Neural cell (in vitro differentiated cells): Measurements from ENCODE around the gene RRBP1. TPM values are rescaled to one million over a fixed set of nuclear protein-coding genes. Genes with fewer than 3 reads are reported as not detected.

Experiments
- H2AFZ ChIP-seq: fragments of 200-600, 300-800 bp; sonication (generic), shearing (Covaris generic); 2 replicates; pipeline ENCODE4 v1.6.0; 2014; ENCODE audit warnings: low read depth, mild to moderate bottlenecking, antibody characterized with exemption, low read length, moderate library complexity
- H3F3A ChIP-seq: fragments of 200-600 bp; shearing (Covaris generic); 2 replicates; pipeline ENCODE4 v1.6.1; 2016; ENCODE audit warnings: mild to moderate bottlenecking, moderate library complexity, mixed read lengths, antibody characterized with exemption, low read length; ENCODE audit not compliant: insufficient read depth, poor library complexity, severe bottlenecking
- H3K27ac ChIP-seq: fragments of 200-600, 300-800 bp; sonication (generic), shearing (Covaris generic); 2 replicates; pipeline ENCODE4 v1.5.1; 2014; ENCODE audit warnings: mild to moderate bottlenecking, low read length, moderate library complexity
- H3K27me3 ChIP-seq: fragments of 300-800, 200-600 bp; sonication (generic), shearing (Covaris generic); 2 replicates; pipeline ENCODE4 v1.6.0; 2014; ENCODE audit warnings: mild to moderate bottlenecking, low read depth, low read length, moderate library complexity; ENCODE audit not compliant: insufficient read depth
- H3K36me3 ChIP-seq: fragments of 300-800, 200-600 bp; sonication (generic), shearing (Covaris generic); 2 replicates; pipeline ENCODE4 v1.5.1; 2014; ENCODE audit warnings: mild to moderate bottlenecking, antibody characterized with exemption, low read length, moderate library complexity; ENCODE audit not compliant: insufficient read depth
- H3K4me2 ChIP-seq: fragments of 300-800, 200-600 bp; sonication (generic), shearing (Covaris generic); 2 replicates; pipeline ENCODE4 v1.6.0; 2014; ENCODE audit warnings: mild to moderate bottlenecking, low read length
- H3K4me3 ChIP-seq: fragments of 300-800, 200-600 bp; sonication (generic), shearing (Covaris generic); 2 replicates; pipeline ENCODE4 v1.5.1; 2014; ENCODE audit warnings: mild to moderate bottlenecking, low read length, moderate library complexity
- H3K79me2 ChIP-seq: fragments of 200-600 bp; shearing (Covaris generic); replicated peaks from 2 replicates; pipeline ENCODE4 v1.6.0; 2014; ENCODE audit warnings: mild to moderate bottlenecking, low read length, moderate library complexity; ENCODE audit not compliant: insufficient read depth
- H3K9ac ChIP-seq: fragments of 300-800, 200-600 bp; sonication (generic), shearing (Covaris generic); 2 replicates; pipeline ENCODE4 v1.6.1; 2016; ENCODE audit warnings: mild to moderate bottlenecking, low read length, mixed read lengths
- H3K9me2 ChIP-seq: fragments of 200-600 bp; shearing (Covaris generic); 2 replicates; pipeline ENCODE4 v1.6.1; 2016; ENCODE audit warnings: mild to moderate bottlenecking, low read length, mixed read lengths; ENCODE audit not compliant: insufficient read depth
- H3K9me3 ChIP-seq: fragments of 200-600, 300-800 bp; sonication (generic), shearing (Covaris generic); 2 replicates; pipeline ENCODE4 v1.6.1; 2016; ENCODE audit warnings: mild to moderate bottlenecking, mixed run types, low read length, moderate library complexity, mixed read lengths
- H4K20me1 ChIP-seq: fragments of 200-600 bp; shearing (Covaris generic); 2 replicates; pipeline ENCODE4 v1.6.1; 2016; ENCODE audit warnings: mild to moderate bottlenecking, mixed run types; ENCODE audit not compliant: insufficient read depth
- CTCF ChIP-seq: fragments of 450-650 bp; IDR thresholded peaks from 2 replicates; pipeline ENCODE4 v1.5.1; 2014; ENCODE audit warnings: antibody characterized with exemption, mild to moderate bottlenecking, moderate library complexity; ENCODE audit not compliant: poor library complexity, severe bottlenecking
- EP300 ChIP-seq: fragments of 450-650 bp; conservative IDR thresholded peaks from 2 replicates; pipeline ENCODE4 v1.6.1; 2014; ENCODE audit warnings: antibody characterized with exemption, mild to moderate bottlenecking, moderate library complexity; ENCODE audit not compliant: poor library complexity, severe bottlenecking
- MXI1 ChIP-seq: fragments of 450-650 bp; conservative IDR thresholded peaks from 2 replicates; pipeline ENCODE4 v1.6.1; 2014; ENCODE audit warnings: antibody characterized with exemption, mild to moderate bottlenecking; ENCODE audit not compliant: poor library complexity, severe bottlenecking
- RAD21 ChIP-seq: fragments of 450-650 bp; conservative IDR thresholded peaks from 2 replicates; pipeline ENCODE4 v1.6.1; 2014; ENCODE audit warnings: antibody characterized with exemption, mild to moderate bottlenecking, moderate library complexity
- REST ChIP-seq: IDR thresholded peaks from 2 replicates; pipeline ENCODE4 v1.6.1; 2012; ENCODE audit warnings: borderline replicate concordance
- SMC3 ChIP-seq: fragments of 450-650 bp; conservative IDR thresholded peaks from 2 replicates; pipeline ENCODE4 v1.6.1; 2014; ENCODE audit warnings: antibody characterized with exemption, mild to moderate bottlenecking, moderate library complexity; ENCODE audit not compliant: poor library complexity
- TAF1 ChIP-seq: IDR thresholded peaks from 2 replicates; pipeline ENCODE4 v1.6.1; 2012; ENCODE audit warnings: low read depth
- polyA plus RNA-seq: library from polyadenylated mRNA; depleted of rRNA; stranded (reverse); fragments of >200 nt; gene quantifications from 2 replicates; pipeline ENCODE4 v1.2.3, GENCODE V29; 2014

The RRBP1 gene
- polyA plus RNA-seq, 1 donor from 2014 or later = 2.2 TPM

GRCh38 chr20:17580895-17581294 is 101.1 kb downstream of the RRBP1 start:
- no peak for TF ChIP-seq TAF1
- no peak for TF ChIP-seq CTCF
- no peak for TF ChIP-seq RAD21
- TF ChIP-seq MXI1 = no peak
- TF ChIP-seq SMC3 = no peak
- TF ChIP-seq REST = no peak
- Histone ChIP-seq H3K9ac (no peak overlapping the region), H3K4me2 (no peak overlapping the region), H3K9me3 (no peaks in the 10 kb centered on the region), H3K9me2 (no peaks in the 10 kb centered on the region), H2AFZ (no peak overlapping the region), H3K27me3 (no peaks in the 10 kb centered on the region), H3K36me3 (no peaks in the 10 kb centered on the region), H3F3A (no peaks in the 10 kb centered on the region), H3K4me3 (no peak overlapping the region), H3K27ac (no peak overlapping the region), H4K20me1 (peaks cover 4% of the 10 kb centered on the region), H3K79me2 (peaks cover 69% of the 10 kb centered on the region)

- H3F3A ChIP-seq = no peaks in the 10 kb centered on the region
- no peaks in the 10 kb centered on the region for H3K9me2 ChIP-seq
- no peak overlapping the region for H3K4me3 ChIP-seq
- peaks cover 3% of the 10 kb centered on the region for H4K20me1 ChIP-seq
- no peak overlapping the region for H3K4me2 ChIP-seq
- no peaks in the 10 kb centered on the region for H3K36me3 ChIP-seq
- H2AFZ ChIP-seq = no peak overlapping the region
- no peak overlapping the region for H3K27ac ChIP-seq
- TF ChIP-seq EP300 (peak; percentile 21), REST (no peak)
- H3K79me2 ChIP-seq = peaks cover 68% of the 10 kb centered on the region
- no peaks in the 10 kb centered on the region for H3K27me3 ChIP-seq
- H3K9ac ChIP-seq = no peak overlapping the region
- no peaks in the 10 kb centered on the region for H3K9me3 ChIP-seq
Measured at GRCh38 chr20:17579369-17580039, 102.5 kb downstream of the RRBP1 start.
